GM19043 (cell line): ENCODE data around the gene ZNF536.
"Not testable (repeated sequence)": the region's sequence is repeated elsewhere in the genome, so short reads cannot be mapped to it uniquely, and the experiment has no call there.

Source experiments
- ATAC-seq: cut with Tn5 transposase; IDR thresholded peaks from one replicate; pipeline ENCODE4 v1.9.1; 2021; ENCODE audit warnings: low read depth; ENCODE audit not compliant: unreplicated experiment

Gene ZNF536

DNA sequence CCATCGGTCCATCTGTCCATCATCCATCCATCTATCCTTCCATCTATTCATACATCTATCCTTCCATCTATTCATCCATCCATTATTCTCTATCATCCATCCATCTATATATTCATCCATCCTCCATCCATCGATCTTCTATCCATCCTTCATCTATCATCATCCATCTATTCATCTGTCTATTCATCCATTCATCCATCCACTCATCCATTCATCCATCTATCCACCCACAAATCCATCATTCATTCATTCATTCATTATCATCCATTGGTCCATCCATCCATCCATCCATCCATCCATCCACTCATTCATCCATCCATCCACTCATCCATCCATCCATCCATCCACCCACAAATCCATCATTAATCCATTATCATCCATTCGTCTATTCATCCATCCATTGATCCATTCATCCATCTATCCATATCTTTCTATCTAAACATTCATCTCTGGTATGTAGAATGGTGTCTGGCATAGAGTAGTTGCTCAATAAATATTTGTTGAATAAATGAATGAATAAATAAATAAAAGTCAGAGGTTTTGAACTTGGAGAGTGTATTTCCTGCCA is 36.6 kb downstream of the ZNF536 start:
- no peak for ATAC-seq

DNA sequence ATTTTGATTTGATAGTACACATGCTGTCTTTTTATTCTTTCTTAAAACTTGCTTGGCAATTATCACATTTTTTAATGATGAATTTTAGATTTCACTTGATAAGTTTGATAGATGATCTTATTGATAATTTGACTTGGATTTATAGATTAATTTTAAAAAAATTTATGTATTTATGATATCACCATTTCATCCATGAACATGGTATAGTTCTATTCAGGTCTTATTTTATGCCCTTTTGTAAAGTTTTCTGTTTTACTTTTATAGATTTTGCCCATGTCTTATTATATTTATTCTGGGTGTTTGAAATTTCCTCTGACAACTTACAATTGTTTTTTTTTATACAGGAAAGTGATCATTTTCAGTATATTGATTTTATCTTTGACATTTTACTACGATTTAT is 39.5 kb downstream of the ZNF536 start:
- ATAC-seq: no peak

DNA sequence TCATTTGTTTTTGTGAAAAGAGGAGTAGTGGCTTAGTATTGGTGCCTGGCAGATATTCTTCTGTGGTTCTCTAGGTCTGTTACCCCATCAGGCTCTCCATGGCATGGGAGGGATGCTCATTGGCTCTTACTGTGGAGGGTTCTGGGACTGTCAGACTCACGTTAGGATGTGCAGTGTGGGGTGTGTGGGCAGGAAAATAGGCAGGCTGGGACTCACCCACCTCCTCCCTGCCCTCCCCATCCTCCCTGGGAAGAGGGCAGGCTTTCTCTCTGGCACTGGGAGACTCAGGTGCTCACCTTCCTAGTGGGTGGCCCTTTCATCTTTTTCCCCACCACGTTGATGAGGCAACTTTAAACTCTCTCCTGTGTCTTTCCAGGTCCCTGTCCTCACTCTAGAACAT is 44.2 kb downstream of the ZNF536 start:
- ATAC-seq: no peak

DNA sequence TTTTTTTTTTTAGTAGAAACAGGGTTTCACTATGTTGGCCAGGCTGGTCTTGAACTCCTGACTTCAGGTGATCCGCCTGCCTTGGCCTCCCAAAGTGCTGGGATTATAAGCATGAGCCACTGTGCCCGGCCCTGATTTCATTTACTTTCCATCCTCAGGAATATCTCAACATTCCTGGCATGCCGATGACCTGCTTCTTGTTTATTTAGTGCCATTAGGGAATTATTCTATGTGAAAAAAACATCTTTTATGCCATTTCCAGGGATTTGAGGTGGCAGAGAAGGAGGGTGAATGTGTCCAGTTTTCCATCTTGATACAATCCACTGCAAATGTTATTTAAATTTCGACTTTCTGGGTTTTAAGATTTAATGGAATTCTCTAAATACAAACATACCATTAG is 45.0 kb downstream of the ZNF536 start:
- ATAC-seq: not testable (repeated sequence)

DNA sequence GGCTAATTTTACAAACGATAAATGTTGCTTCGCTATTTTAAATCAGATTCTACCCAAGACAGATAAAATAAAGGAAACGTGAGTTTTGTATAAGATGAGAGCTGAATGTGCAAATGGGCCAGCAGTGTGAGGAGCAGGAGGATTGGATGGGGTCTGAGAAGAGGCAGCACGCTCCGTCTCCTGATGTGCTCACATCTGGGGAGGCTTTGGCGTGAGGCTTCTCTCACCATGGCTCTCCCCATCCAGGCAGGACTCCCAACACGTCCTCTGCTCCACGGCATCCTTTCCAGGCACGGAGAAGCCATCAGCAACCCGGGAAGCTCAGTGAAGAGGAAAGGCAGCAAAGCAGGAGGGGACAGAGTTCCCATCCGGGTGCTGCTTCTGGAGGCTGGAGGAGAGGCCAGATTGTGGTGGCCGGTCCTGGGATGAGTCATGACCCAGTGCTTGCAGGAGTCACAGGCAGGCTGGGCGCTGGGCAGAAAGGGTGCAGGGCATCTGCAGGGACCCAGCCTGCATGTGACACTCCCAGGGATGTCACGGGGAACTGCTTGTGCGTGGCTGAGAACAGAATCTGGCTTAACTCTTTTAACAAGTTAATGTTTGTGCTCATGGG is 47.5 kb downstream of the ZNF536 start:
- no peak for ATAC-seq

DNA sequence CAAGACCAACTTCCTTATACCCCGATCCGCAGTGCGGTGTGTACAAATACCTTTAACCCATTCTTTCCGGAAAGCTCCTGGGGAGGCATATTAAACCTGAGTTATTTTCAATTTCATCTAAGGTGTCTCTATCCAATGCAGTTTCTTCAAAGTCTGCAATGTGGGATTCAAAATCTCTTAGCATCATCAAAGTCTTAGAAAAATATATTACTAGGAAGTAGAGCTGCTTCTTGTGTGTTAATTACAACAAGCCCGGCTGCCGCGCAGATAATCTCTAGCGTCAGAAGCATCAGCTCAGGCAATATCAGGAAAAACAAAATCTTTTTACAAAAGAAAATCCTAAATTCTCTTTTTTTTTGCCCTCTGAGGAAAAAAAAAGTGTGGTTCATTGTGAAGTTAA is 48.1 kb downstream of the ZNF536 start:
- ATAC-seq: no peak

DNA sequence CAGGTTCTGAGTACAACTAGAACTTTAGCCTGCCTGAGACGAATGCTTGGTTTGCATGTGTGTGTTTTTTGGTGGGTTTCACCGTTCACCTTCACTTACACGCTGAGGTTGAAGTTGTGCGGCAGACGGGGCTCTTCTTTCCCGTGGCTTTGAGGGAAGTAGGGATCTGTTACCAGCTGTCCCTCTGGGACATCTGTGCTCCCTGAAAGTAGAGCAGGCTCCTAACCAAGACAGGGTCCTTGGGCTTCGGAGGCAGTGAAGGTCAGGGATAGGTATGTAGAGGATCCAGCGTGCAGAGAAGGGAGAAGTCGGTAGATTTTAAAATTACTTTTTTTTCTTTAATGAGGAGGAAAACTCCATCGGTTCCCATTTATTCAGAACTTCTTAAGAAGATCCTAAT is 48.7 kb downstream of the ZNF536 start:
- no peak for ATAC-seq

DNA sequence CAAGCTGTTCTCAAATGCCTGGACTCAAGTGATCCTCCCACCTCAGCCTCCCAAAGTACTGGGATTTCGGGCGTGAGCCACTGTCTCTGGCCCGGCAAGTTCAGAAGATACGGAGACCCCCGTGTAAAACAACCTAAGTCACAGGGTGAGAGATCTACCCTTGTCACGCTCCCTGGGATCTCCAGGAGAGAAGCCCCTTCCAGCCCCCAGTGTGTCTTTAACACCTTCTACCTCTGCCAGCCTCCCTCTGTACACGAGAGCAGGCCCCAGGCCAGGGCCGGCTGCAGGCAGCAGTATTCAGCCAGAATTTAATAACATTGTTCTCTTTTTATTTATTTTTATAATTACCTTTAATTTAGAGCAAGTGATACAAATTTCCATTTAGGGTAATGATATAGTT is 49.4 kb downstream of the ZNF536 start:
- no peak for ATAC-seq

DNA sequence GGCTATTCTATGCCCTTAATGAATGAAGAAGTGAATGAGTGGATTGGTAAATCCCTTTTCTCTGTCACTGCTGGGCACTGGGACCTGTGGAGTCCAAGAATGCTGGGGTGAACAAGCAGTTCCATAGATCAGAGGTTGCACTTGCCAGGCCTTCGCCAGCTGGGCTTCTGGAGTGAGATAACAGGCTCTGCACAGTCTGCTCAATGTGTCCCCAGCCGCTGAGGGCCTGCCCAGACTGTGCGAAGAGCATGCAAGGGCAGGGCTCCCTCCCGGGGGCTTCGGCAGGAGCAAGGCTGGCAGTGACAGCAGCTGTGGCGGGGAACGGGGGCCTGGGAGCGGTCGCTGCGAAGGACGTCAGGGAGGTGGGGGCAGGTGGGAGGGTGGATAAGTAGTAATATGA is 51.3 kb downstream of the ZNF536 start:
- no peak for ATAC-seq

DNA sequence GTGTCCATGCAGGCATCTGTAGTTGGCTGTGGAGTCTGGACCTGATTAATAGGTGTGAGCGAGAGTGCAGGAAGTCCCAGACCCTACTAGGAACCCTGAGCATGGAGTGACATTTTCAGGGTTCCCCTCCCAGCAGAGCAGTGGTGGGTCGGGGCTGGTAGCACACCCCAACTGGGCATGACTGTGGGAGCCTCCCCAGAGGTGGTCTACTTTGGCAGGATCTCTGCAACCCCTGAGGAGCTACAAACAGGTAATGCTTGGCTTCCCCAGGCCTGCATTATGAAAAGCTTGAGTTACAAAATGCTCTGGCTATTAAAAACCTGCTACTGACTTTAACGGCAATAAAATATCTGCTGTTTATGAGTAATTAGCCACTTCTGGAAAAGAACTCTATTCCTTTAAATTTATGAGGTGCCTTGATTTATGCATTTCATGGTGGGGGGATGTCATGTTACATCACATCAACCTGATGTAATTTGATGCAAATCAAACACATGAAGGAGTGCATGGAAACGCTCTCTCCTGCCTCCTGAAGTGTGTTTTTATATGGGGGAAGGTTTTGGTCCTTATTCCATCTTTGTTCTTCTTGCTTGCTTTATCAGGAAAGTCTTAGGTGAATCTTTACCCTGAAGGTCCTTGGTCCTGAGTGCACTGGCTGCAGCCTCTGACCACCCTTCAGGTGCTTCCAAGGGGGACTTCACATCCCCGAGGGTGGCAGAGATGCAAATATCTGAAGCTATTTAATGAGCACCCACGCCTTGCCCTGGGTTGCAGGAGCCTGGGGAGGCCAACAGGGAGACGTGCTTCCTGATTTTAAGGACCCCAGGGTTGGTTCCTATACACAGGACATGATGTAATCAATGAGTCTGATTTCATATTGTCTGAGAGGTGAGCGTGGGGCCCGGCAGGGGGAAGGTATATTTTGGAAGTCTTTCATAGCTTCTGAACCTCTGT is 54.0 kb downstream of the ZNF536 start:
- no peak for ATAC-seq

DNA sequence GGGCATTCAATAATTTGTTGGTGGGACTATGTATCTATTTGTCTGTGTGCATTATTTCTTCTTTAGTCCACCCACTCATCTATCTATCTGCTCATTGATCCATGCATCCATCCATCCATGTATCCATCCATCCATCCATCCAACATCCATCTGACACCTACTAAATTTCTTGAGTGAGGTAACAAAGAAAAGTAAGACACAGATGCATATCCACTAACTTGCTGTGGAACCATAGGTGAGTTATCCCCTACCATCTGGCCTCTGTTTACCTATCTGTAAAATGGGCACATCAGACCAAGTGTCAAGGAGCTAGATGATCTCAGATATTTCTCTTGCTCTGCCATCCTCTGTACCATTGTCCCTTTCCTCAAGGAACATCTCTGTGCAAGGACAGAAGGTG is 54.7 kb downstream of the ZNF536 start:
- no peak for ATAC-seq

DNA sequence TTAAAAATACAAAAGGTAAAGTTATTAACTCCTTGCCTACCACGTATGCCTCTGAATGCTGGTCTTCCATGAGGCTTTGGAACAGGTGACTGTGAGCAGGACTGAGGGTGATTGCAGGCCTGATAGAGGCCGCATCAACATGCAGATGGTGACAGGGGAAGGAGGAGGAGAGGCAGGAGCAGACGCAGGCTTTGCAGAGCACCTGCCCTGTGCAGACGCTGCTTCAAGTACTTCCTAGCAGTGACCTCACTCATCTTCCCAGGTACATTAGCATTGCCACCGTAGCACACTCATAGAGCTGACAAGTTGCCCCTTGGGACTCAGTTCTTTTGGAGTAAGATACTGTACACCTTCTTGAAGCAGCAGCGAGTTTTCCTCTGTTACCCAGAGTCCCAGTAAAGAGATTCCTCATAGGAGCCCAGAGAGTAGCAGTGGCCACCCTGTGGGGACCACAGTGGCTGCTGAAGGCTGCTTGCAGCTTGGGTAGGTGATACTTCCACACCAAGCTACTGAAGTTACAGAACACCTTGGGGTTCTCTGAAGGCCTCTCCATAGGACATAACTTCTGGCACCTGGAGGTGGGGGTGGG is 56.0 kb downstream of the ZNF536 start:
- ATAC-seq: no peak

DNA sequence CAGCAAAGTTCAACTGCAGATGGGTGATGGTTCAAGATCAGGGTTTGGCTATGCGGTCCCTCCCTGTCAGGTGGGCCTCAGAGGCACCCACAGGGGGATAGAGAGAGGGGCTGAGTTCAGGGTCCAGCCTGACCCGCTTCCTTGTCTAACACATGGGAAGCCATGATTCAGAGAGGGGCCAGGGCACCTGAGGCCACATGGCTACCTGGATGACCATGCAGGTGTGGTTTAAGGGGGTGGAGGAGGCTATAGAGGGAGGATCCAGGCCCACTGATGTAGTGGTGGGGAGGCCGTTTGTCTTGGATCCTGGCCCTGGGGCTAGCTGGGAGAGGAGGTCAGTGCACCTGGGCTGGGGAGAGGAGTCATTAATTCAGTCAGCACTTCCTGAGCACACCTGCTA is 56.7 kb downstream of the ZNF536 start:
- ATAC-seq: no peak

DNA sequence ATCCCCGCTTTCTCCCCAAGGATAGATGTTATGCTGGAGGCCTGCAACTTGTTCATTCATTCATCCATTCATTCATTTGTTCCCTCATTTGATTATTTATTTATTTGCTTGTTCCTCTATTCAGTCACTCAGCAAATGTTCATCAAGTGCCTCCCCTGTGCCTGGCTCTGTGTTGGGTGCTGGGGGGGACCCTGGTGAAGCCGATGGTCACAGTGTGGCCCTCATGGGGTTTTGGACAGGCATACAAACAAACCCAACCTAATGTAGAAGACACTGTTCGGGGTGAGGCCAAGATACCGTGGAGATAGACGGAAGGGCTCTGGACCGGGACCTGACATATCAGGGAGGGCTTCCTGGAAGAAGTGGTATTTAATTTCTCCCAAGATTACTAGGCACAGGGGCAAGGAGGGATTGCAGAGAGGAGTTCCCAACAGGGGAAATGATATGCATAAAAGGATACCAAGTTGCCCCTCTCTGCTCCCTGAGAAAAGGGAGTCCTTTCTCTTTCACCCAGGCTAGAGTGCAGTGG is 58.1 kb downstream of the ZNF536 start:
- no peak for ATAC-seq

DNA sequence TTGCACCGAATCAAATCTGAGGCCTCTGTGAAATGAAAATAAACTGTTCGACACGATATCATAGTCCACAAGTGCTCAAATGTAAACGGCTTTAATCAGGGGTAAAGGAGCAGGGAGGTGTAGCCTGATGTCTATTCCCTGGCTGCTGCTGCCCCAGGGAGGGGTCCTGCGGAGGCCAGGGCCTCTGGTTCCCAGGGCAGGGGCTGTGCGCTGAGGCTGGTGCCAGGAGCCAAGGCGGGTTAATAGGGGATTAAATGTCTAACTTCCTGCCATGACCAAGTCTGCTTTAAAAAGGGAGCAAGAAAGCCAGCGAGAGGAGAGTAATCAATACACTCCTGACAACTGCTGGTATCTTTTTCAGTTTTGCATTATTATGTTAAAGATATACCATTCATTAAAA is 59.4 kb downstream of the ZNF536 start:
- ATAC-seq: no peak

DNA sequence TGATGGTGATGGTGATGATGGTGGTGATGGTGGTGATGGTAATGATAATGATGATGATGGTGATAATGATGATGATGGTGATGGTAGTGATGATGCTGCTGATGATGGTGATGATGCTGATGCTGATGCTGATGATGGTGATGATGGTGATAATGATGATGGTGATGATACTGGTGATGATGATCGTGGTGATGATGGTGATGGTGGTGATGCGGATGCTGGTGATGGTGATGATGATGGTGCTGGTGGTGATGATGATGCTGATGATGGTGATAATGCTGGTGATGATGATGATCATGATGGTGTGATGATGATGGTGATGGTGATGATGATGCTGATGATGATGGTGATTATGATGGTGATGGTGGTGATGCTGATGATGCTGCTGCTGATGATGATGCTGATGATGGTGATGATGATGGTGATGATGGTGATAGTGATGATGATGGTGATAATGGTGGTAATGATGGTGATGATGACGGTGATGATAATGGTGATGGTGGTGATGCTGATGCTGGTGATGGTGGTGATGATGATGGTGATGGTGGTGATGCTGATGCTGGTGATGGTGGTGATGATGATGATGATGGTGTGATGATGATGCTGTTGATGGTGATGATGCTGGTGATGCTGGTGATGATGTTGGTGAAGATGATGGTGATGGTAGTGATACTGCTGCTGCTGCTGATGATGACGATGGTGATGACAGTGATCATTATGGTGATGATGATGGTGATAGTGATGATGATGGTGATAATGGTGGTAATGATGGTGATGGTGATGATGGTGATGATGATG is 62.8 kb downstream of the ZNF536 start:
- no peak for ATAC-seq

DNA sequence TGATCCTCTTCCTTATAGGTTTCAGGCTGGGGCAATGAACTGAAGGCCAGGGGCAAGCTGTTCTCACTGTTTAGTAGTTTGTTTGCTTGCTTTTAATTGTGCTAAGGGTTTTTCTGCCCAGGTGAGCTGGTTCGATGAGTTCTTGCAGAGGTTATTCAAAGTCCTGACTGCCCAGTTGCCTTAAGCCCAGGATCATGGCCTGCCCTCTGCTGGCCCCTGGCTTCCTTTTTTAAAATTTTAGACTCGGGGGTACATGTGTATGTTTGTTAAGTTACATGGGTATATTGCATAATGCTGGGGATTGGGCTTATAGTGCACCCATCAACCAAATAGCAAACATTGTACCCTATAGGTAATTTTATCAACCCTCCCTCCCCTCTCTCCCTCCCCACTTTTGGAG is 65.7 kb downstream of the ZNF536 start:
- no peak for ATAC-seq

DNA sequence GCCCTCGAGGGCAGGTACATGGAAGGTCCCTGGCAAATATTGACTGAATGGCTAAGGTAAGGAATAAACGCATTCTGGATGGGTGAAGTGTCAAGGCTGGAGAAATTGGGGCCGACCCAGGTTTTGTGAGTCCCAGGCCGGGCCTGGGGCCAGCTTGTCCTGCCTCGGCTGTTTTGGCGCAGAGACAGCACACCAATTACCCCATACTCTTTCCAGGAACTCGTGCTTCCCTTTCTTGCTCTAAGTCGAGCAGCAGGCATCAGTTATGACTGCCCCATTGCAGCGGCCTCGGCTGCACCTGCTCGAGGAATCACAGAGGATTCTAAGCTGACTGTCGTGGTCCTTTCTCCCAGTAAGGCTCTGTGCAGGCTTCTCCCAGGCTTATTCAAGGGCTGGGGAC is 67.1 kb downstream of the ZNF536 start:
- ATAC-seq: no peak

DNA sequence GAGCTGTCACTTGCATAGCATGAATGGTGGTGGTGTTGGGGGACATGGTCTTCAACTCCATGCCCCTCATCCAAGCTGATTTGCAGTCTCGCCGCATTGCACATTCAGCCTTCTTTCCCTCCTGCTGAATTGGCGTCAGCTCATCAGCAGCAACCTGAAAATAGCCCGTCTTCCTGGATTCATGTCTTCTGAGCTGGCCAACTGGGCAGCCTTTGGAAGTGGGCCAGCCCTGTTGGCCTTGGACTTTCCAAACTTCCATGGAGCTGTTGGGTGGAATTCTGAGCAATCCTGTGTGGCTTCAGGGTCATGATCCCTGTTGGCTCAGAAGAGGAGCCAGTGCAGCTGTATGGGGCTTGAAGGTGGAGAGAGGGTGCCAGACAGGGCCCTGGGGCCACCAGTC is 68.8 kb downstream of the ZNF536 start:
- no peak for ATAC-seq

DNA sequence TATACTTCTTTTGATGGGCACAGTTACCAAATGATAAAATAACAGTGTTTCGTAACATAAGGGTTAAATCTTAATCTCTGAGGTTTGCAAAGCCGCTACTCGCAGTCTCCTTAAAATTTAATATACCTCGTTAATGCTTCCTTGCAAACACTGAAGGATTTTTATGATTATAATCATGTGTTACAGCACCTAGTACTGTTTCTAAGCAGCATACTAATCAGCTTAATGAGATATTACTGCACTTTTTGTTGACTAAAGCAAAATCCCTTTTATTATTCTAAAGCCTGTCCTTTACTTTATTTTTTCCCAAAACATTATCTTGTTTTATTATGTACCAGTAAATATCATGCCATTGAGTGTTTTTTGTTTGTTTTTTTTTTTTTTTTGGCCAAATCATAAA is 70.5 kb downstream of the ZNF536 start:
- ATAC-seq: no peak
